OCI-LY7 (cell line): Measurements from ENCODE around the gene ADAT2. TPM values are rescaled to one million over a fixed set of nuclear protein-coding genes. Genes with fewer than 3 reads are reported as not detected.

Source experiments
- BruUV-seq: library from RNA; stranded (reverse); fragments of 400-500 nt; replicated peaks from 2 replicates; lab custom pipeline; 2021; lab: Mats Ljungman, UMichigan
- CTCF ChIA-PET: fragments of 300-600 bp; sonication (Branson Sonifier 250); formaldehyde crosslinking; loops from one replicate; lab custom pipeline; 2022; ENCODE audit warnings: antibody characterized with exemption; ENCODE audit not compliant: unreplicated experiment; lab: Charles Lee
- POLR2A ChIA-PET: fragments of 300-600 bp; sonication (Branson Sonifier 250); formaldehyde crosslinking; loops from one replicate; lab custom pipeline; 2022; ENCODE audit warnings: antibody characterized with exemption; lab: Charles Lee
- DNase-seq: peaks from one replicate; pipeline ENCODE4 v3.0.0-alpha.2; 2015; ENCODE audit warnings: low spot score
- H2AFZ ChIP-seq: fragments of 200-600 bp; sonication (generic), shearing (Covaris generic); 2 replicates; pipeline ENCODE4 v1.6.1; 2014; ENCODE audit warnings: mild to moderate bottlenecking, antibody characterized with exemption, low read length, moderate library complexity
- H3K27ac ChIP-seq: fragments of 200-600 bp; sonication (generic); 2 replicates; pipeline ENCODE4 v1.5.1; 2014; ENCODE audit warnings: mixed run types, low read depth, mild to moderate bottlenecking, moderate library complexity, low read length, inconsistent platforms; ENCODE audit not compliant: poor library complexity, severe bottlenecking
- H3K36me3 ChIP-seq: fragments of 200-600 bp; sonication (generic); 2 replicates; pipeline ENCODE4 v1.6.1; 2014; ENCODE audit warnings: mild to moderate bottlenecking, antibody characterized with exemption, low read length, moderate library complexity, mixed read lengths; ENCODE audit not compliant: insufficient read depth
- H3K4me1 ChIP-seq: fragments of 200-600 bp; sonication (generic); 2 replicates; pipeline ENCODE4 v1.5.1; 2014; ENCODE audit warnings: mild to moderate bottlenecking, low read length; ENCODE audit not compliant: insufficient read depth, poor library complexity, severe bottlenecking
- H3K4me2 ChIP-seq: fragments of 200-600 bp; sonication (generic); 2 replicates; pipeline ENCODE4 v1.6.1; 2014; ENCODE audit warnings: mild to moderate bottlenecking, low read length
- H3K4me3 ChIP-seq: fragments of 200-600 bp; sonication (generic); 2 replicates; pipeline ENCODE4 v1.5.1; 2014; ENCODE audit warnings: mild to moderate bottlenecking, low read depth, low read length; ENCODE audit not compliant: poor library complexity, severe bottlenecking
- H3K79me2 ChIP-seq: fragments of 200-600 bp; sonication (generic); 2 replicates; pipeline ENCODE4 v1.6.1; 2016; ENCODE audit warnings: low read depth, mild to moderate bottlenecking, low read length, moderate library complexity, mixed read lengths; ENCODE audit not compliant: insufficient read depth
- H3K9me2 ChIP-seq: fragments of 200-600 bp; sonication (generic); 2 replicates; pipeline ENCODE4 v1.6.1; 2016; ENCODE audit warnings: mild to moderate bottlenecking, low read length, mixed read lengths; ENCODE audit not compliant: insufficient read depth
- H3K9me3 ChIP-seq: fragments of 200-600 bp; sonication (generic); 2 replicates; pipeline ENCODE4 v1.6.1; 2014; ENCODE audit warnings: mild to moderate bottlenecking, mixed run types, low read length, mixed read lengths
- H4K20me1 ChIP-seq: fragments of 200-600 bp; sonication (generic); 2 replicates; pipeline ENCODE4 v1.6.1; 2014; ENCODE audit warnings: mild to moderate bottlenecking, antibody characterized with exemption, low read length, moderate library complexity, mixed read lengths; ENCODE audit not compliant: insufficient read depth
- EZH2phosphoT487 ChIP-seq: fragments of 200-600 bp; sonication (generic); IDR thresholded peaks from 2 replicates; pipeline ENCODE4 v1.6.1; 2018; ENCODE audit warnings: low read depth, borderline replicate concordance, mild to moderate bottlenecking, mixed run types, antibody characterized with exemption, low read length, moderate library complexity, mixed read lengths
- intact Hi-C: fragments of 100-400 bp; cut with micrococcal nuclease; formaldehyde crosslinking; loops from one replicate; pipeline ENCODE4 v1.10.0; 2022; ENCODE audit not compliant: unreplicated experiment
- total RNA-seq, 2 experiments: library from RNA; depleted of rRNA in 1 of 2; stranded (reverse); fragments of >200 nt in 1 of 2; shearing (Covaris generic) in 1 of 2; gene quantifications; 2 replicates each; pipeline ENCODE4 v1.2.3, GENCODE V29; 2014 to 2022
- TF ChIP-seq, protein P1 (sequence below): fragments of 200-600 bp; sonication (generic); conservative IDR thresholded peaks from 2 replicates; pipeline ENCODE4 v1.5.1; 2014; ENCODE audit warnings: mild to moderate bottlenecking, antibody characterized with exemption, low read length, moderate library complexity, mixed read lengths

ADAT2 gene
- total RNA-seq, 2 experiments from 2014 or later, result 21.7 to 23.0 TPM

- Histone ChIP-seq H3K4me2 (no peak overlapping the region), H3K27ac (no peak overlapping the region), H4K20me1 (no peaks in the 10 kb centered on the region), H3K9me2 (no peaks in the 10 kb centered on the region), H3K36me3 (no peaks in the 10 kb centered on the region), H3K9me3 (0 out of 2 replicates have a peak, but pooled peaks cover 5% of the 10 kb centered on the region), H3K4me3 (no peak overlapping the region), H3K79me2 (no peaks in the 10 kb centered on the region), H3K4me1 (no peaks in the 10 kb centered on the region), H2AFZ (no peak overlapping the region)
- DNase-seq, result no peak
- TF ChIP-seq, protein P1, sequence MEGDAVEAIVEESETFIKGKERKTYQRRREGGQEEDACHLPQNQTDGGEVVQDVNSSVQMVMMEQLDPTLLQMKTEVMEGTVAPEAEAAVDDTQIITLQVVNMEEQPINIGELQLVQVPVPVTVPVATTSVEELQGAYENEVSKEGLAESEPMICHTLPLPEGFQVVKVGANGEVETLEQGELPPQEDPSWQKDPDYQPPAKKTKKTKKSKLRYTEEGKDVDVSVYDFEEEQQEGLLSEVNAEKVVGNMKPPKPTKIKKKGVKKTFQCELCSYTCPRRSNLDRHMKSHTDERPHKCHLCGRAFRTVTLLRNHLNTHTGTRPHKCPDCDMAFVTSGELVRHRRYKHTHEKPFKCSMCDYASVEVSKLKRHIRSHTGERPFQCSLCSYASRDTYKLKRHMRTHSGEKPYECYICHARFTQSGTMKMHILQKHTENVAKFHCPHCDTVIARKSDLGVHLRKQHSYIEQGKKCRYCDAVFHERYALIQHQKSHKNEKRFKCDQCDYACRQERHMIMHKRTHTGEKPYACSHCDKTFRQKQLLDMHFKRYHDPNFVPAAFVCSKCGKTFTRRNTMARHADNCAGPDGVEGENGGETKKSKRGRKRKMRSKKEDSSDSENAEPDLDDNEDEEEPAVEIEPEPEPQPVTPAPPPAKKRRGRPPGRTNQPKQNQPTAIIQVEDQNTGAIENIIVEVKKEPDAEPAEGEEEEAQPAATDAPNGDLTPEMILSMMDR, result no peak
- no peak for TF ChIP-seq EZH2phosphoT487
- ChIA-PET CTCF (interaction anchor here (0.5 kb wide), 1 partner anchor 21 kb away, joined by 3 read pairs; no protein-coding TSS in a partner anchor), POLR2A (no interaction called here)
- intact Hi-C loops, result no loop called here
- no TSS peak for BruUV-seq
Observed at GRCh38 chr6:143406673-143407072, 43.8 kb downstream of the ADAT2 start.

- no peak overlapping the region for H3K4me2 ChIP-seq
- no peak overlapping the region for H2AFZ ChIP-seq
- H3K27ac ChIP-seq, result no peak overlapping the region
- ChIA-PET POLR2A (no interaction called here), CTCF (no interaction called here)
- intact Hi-C loops, result no loop called here
- H3K4me3 ChIP-seq, result no peak overlapping the region
- no peak for DNase-seq
- H3K36me3 ChIP-seq, result no peaks in the 10 kb centered on the region
- TF ChIP-seq, protein P1, result no peak
- no peak for TF ChIP-seq EZH2phosphoT487
- no peaks in the 10 kb centered on the region for H4K20me1 ChIP-seq
- no peaks in the 10 kb centered on the region for H3K79me2 ChIP-seq
- peaks cover 4% of the 10 kb centered on the region for H3K4me1 ChIP-seq
- no TSS peak for BruUV-seq
- H3K9me3 ChIP-seq, result 0 out of 2 replicates have a peak, but pooled peaks cover 5% of the 10 kb centered on the region
- no peaks in the 10 kb centered on the region for H3K9me2 ChIP-seq
Observed at GRCh38 chr6:143405373-143406154, 44.9 kb downstream of the ADAT2 start.

DNA sequence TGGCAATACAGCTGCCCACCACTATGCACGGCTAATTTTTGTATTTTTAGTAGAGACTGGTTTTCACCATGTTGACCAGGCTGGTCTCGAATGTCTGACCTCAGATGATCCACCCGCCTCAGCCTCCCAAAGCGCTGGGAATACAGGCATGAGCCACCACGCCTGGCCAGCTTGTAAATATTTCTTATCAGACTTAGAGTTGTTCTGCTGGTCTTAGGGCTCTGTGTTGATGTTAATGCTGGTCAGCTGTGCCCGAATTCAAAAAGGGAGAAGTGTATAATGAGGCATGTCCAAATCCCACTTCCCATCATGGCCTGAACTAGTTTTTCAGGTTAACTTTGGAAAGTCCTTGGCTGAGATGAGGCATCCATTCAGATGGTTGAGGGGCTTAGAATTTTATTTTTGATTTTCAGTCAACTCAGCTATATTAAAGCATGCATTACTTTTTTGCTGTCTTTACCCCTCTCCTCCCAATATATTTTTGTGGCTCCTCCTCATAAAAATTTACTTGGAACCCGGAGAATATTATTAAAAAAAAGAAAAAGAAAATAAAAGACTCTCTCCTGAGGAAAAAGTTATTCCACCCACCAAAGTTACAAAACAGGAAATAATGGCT, 47.7 kb downstream of the ADAT2 start:
- H3K4me3 ChIP-seq, result no peak overlapping the region
- POLR2A ChIA-PET, result interaction anchor here (0.7 kb wide), 3 partner anchors 75 to 458 kb away, joined by 3 to 6 read pairs (median 5); no protein-coding TSS in a partner anchor
- intact Hi-C loops, result no loop called here

More for the DNA sequence above, 47.7 kb downstream of the ADAT2 start:
- Histone ChIP-seq H3K9me3 (no peaks in the 10 kb centered on the region), H3K79me2 (no peaks in the 10 kb centered on the region), H3K4me1 (peaks cover 8% of the 10 kb centered on the region), H3K9me2 (no peaks in the 10 kb centered on the region), H2AFZ (no peak overlapping the region), H3K27ac (no peak overlapping the region), H3K36me3 (no peaks in the 10 kb centered on the region), H3K4me2 (no peak overlapping the region), H4K20me1 (no peaks in the 10 kb centered on the region)
- BruUV-seq, result no TSS peak
- no peak for DNase-seq
- no peak for TF ChIP-seq EZH2phosphoT487
- TF ChIP-seq, protein P1, result no peak
- CTCF ChIA-PET, result no interaction called here
